Measurements from ENCODE around the gene OSBPL10.

DNA sequence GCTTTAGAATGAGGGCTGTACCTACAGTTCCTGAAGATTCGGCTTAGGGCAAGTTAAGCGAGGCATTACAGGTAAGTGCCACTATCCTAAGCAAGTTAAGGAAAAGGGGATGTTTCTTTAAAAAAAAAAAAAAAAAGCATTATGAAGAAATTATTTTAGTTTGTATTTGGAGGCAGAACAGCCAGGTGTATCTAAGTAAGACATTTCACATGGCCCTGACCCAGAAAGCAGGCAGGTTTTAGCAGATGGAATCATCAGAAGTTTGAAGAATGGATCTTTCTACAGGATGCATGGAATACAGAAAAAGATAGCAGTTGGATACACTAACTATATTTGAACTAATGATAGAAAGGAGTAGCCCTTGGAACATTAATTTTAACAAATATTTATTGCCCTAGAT lies 105.6 kb downstream of the OSBPL10 start:
- TF ChIP-seq RAD21 (IDR thresholded peaks at IDR 0.05; ENCODE audit: low read length), result no peak
- TF ChIP-seq, protein P1, sequence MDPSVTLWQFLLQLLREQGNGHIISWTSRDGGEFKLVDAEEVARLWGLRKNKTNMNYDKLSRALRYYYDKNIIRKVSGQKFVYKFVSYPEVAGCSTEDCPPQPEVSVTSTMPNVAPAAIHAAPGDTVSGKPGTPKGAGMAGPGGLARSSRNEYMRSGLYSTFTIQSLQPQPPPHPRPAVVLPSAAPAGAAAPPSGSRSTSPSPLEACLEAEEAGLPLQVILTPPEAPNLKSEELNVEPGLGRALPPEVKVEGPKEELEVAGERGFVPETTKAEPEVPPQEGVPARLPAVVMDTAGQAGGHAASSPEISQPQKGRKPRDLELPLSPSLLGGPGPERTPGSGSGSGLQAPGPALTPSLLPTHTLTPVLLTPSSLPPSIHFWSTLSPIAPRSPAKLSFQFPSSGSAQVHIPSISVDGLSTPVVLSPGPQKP (IDR thresholded peaks at IDR 0.05; ENCODE audit: borderline replicate concordance, low read depth, low read length), result no peak
